Fibroblast of upper back skin (primary cell): ENCODE data around the gene KYNU.

Source experiments
- DNase-seq: peaks from one replicate; pipeline ENCODE4 v3.0.0-alpha.2; 2013

The KYNU gene

DNA sequence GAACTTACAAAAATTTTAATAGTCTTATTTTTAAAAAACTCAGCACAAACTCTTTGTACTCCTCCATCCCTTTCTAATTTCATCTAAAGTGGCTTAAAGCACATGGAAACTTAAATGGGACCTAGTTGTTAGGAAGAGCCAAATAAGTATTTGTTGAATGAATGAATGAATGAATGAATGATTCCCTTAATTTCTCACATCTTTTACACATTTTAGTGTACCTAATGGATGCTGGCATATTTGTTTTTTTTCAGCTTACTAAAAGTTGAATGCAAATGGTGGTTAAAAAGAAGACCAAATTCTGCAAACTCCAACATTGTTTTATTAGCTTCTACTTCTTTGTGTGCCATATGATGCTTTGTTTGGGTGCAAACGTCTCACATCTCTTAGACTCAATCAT is 89.6 kb downstream of the KYNU start:
- DNase-seq = no peak

DNA sequence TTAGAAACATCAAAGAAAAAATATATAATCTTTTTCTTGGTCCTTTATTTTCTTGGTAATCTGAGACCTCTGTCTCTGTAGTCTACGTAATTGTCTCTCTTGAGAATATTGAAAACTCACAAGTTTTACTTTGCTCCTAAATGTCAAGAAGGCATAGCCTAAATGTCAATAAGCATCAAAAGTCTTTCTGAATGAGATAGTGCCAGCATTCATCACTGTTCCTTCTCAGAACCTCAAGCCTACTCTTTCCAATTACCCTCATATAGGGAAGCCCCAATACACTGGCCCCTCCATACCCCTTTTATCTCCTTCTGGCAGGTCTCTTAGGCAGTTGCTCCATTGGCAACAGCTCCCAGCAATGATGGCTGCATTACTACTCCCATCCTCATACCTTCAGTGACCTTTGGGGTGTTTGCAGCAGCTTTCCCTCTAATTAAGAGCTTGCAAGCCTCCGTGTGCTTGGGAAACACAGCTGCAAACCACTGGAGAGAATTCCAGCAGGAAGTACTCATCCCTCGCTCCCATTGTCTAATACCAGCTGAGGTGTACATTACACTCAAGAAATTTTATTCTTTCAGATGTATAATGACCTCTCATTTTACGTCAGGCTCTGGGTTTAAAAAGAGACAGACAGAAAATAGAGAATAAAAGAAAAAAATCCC is 95.8 kb downstream of the KYNU start:
- DNase-seq = peak; percentile 36

DNA sequence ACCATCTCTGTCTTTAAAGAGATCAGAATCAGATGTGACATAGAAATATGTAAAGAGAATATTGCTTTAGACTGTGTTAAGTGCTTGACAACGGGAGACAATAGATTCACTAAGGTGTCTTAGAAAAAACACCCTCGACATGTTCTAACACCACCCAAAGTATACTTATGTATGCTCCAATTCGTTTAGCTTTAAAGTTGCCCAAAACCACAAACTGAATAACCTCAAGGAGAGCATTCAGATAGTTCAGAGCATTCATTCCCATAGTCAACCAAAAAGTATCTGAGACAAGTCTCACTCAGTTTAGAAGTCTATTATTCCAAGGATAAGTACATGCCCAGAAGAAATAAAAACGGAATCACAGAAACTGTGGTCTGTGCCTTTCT is 96.4 kb downstream of the KYNU start:
- no peak for DNase-seq

DNA sequence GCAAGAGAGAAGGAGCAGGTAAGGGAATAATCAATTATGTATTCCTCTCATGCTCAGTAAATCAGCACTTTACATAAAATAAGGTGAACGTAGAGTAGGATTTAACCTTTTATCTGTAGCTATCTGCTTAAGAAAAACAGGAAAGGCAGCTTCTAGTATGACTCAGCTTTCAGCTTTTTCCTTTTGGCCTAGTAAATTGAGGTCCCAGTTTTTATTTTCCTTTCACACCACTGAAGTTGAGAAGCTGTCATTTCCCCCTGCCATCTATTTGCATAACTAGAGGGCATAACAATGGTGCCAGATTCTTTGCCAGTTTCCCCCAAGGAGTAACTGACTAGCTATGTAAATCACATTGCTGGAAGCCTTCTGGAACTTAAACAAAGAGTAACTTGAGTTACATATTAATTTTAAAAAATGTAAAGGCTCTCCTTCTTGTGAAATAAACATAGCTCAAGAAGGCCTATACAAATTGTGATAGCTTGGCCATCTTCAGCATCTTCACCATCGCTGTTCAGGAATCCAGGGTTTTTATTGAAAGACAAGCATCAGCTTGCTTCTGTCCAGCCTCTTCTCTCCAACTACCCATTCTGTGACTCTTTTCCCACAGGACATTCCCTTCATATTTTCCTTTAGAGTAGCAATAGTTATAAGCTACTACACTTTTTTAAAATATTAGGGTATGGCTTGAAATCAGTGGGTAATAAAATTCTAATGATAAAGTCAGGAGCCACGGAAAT is 97.0 kb downstream of the KYNU start:
- DNase-seq = peak; percentile 41

DNA sequence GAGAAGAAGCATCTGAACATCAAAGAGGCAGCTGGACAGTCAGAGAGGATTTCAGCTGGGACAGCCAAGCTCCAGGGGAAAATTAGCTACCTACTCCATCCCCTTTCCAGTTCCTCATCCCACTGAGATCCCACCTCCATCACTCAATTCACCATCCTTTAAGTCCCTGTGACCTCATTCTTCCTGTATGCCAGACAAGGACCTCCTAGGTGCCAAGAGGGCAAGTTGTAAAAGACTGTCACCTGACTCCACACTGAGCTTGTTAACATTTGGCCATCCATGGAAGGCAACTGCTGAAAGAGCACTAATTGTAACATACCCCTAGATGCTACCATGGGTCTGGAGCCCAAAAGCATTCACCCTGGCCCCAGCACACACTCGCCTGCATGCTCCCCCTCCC is 97.8 kb downstream of the KYNU start:
- DNase-seq = no peak

DNA sequence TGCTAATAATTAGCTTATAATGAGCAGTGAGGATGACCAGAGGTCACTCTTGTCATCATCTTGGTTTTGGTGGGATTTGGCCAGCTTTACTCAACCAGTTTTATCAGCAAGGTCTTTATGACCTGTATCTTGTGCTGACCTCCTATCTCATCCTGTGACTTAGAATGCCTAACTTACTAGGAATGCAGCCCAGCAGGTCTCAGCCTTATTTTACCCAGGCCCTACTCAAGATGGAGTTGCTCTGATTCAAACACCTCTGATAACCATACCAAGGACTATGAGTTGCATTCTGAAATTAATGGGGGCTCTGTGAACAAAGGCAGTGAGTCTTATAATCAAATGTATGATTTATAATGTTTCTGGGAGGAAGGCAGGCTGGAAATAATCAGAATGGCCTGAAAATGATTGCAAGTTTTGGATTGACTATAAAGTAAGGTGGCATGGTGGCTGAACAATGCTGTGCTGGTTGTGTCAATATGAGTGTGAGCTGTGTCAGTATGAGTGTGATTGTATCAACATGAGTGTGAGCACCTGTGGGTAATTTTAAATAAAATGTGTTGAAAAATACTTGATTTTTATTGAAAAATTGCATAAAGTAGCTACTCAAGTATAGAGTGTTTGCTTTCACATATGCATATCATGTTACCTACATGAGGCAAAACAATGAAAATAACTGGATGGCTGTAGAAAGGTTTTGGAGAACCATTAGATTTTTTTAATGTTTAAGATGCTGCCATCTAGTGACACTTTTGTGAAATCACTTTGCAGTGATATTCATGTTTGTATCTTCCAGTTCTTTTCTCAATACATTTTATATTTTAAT is 103.0 kb downstream of the KYNU start:
- peak; percentile 37 for DNase-seq

DNA sequence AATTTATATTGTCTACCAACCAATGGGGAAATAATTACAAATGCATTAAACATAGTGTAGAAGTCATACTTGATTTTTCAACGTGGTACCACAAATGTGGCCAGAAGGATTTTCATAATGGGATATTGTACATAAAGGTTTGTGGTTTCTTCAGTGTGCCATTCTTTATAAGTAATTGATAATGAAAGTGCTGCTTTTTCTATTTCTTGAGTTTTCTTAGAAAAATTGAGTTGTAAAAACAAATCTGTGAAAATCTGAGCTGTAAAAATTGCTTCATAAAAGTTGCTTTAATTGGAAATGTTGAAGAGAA is 103.6 kb downstream of the KYNU start:
- no peak for DNase-seq

DNA sequence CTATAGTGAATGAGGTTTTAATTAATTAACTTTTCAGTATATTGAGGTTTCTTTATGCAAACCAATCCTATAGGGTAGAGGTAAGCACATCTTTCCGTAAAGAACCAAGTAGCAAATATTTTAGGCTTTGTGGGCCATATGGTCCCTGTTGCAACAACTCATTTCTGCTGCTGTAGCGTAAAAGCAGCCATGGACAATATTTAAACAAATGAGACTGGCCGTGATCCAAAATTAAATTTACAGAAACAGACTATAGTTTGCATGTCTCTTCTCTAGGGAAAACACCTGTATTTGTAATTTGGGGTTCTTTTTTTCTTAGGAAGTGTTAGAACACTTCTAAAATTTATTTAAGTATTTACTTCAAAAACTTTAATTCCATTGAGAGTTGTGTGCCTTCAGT is 104.3 kb downstream of the KYNU start:
- no peak for DNase-seq

DNA sequence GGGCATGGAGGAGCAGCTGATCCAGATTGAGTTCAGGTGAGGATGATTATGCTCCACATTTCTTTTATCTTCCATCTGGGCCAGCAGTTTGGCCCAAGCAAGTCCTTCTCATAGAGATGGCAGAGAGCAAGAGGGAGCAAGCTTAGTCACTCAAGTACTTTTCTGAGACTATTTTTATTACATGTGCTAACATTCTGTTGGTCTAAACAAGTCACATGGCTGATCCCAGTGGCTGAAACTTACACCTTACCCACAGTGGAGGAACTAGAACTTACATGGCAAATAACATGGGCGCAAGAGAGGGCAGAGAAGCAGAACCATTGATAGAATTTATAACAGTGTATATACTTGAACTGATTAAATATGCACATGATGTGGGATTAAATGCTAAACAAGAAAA is 105.7 kb downstream of the KYNU start:
- no peak for DNase-seq

DNA sequence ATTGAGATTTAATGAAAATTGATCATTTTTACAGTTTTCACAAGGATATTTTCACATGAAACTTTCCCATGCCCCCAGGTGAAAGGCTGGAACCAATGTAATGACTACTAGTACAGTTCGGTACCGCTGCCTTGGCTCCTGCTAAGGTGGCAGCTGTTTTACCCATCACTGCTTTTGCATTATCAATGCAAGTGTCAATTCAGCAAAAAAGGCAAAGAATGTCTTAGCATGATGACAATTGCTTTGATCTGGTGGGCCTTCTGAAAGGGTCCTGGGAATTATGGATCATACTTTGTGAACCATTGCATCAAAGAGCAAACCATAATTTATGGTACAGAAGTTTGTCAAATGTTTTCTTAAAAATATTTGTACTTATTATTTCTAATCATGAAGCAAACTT is 107.2 kb downstream of the KYNU start:
- no peak for DNase-seq

DNA sequence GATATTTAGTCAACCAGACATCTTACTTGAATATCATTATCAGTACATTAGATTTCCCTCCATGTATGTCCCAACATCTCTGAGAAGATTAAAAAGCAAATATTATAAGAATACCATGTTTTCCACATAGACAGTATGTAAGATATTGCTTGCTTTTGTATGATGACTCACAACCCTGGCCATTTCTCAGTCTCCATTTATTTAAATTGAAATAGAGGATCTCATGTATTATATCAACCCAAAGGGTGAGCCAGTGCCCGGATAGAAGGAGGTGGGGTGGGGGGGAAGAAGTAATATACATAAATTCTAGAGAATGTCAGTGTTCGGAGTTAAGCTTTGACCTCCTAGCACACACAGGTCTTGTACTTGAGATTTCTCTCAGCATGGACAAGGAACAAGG is 109.6 kb downstream of the KYNU start:
- no peak for DNase-seq

DNA sequence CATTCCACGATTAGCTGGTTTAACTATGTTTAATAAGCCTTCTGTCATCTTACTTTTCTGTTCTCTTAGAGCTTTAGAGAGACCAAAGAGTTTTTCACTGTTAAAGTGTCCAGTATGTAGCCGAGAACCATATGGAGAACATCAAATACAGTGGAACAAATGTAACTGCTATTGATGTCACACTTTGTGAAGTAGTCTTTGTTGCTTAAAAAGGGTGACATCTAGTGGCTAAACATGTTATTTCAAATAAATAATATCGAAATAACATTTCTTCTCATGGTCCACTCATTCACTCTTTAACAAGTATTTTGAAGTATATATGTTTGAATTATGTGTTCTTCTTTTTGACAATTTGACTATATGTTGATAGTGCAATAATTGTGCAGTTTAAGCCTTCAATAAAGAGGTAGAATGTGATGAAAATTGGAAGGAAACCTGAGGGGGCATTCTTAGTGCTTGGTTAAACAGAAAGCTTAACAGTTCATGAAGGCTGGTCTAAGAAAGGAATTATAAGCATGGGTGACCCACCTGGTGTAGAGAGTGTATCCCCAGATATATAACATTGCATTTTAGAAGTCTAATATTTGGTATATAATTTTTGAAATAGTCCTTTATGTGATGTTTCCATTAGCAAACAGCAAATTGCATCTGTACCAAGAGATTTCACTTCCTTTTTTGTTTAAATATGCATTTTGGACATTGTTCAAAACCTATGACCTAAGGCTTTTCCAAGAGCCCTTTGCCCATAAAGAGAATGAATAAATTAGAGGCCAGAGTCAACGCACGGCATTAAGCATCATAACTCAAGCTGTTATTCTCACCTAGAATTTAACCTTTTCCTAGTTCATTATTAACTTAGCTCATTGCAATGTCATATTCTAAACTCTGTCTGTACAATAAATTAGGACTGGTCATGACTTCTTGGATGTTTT is 112.1 kb downstream of the KYNU start:
- peak; percentile 31 for DNase-seq

DNA sequence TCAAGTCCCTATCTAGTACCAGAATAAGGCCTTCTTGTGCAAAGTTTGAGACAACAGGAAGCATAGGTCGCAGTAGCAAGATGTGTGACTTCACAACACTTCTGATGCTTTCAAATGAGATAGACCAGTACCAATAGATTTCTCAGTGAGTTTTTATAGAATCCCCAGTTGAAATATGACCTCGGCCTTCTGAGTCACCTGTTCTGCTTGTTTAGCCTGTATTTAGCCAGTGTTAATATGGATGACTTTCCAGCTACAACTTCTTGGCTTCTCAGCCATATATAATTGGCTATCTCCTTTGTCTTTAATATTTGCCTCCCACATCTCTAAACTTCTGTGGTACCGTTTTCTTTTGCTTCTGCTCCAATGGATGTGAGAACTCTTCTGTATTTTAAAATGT is 113.8 kb downstream of the KYNU start:
- DNase-seq = no peak

DNA sequence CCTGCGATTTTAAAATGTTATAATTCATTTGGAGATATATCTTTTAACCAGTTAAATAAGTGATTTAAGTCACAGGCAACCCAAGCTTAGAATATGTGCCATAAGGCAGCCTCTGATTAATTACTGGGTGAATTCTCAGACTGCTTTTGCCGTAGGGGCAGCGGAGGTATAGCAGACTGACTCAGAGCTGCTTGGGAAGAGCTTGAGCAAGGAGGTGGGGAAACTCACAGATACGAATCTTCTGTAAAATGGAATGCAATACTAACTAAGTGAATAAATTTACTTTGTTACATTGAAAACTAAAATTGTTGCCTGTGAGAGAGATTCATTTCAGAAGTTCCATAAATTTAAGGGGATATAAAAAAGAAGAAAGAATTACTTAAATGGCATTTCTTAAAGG is 115.4 kb downstream of the KYNU start:
- DNase-seq = no peak

DNA sequence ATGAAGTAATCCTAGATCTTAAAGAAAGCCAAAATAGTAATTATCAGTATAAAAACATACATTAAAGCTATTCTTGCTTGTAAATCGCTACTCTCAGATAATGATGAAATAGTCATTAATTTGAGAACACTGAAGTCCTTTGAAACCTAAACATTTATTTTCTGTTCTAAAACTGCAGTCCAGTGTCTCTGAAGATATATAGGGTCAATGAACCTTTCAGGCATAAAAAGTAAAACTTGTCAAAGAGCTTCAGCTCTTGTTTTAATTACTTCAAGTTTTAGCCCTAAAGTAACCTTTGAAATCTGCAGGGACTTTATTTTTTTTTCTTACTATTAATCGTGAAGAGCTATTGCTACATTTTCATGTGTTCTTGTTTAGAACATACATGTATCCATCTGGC is 116.3 kb downstream of the KYNU start:
- no peak for DNase-seq

DNA sequence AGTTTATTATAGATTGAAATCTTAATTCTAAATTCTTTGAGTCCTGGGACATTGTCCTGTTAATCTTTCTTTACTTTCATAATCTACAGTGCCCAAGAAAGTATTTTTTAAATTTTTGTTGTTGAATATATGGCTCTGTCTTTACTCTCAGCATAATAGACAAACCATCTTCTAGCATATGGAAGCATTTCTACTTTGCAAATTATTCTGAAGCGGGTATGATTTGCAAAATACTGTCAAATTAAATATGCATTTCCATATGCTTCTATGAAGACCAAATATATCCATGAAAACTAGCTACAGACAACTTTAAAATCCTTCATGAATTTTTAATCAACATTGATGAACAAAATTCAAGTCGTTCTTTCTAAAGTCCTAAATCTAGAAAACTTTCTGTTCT is 117.2 kb downstream of the KYNU start:
- no peak for DNase-seq

DNA sequence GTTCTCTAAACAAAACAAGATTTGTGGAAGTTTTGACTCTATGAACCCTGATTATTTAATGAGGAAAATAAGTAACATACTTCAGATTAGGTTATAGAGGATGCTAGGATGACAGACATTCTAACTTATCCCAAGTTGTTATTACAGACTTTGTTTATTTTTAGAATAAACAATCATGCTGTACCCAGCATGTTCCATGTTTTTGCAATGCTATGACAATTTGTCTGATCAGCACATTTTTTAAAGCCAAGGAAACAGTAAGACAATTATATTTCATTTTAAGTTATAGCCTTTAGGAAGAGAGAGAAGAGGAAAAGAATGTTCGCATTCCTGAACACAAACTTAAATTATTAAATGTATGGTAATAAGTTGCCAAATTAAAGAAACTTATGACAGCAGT is 119.8 kb downstream of the KYNU start:
- no peak for DNase-seq

DNA sequence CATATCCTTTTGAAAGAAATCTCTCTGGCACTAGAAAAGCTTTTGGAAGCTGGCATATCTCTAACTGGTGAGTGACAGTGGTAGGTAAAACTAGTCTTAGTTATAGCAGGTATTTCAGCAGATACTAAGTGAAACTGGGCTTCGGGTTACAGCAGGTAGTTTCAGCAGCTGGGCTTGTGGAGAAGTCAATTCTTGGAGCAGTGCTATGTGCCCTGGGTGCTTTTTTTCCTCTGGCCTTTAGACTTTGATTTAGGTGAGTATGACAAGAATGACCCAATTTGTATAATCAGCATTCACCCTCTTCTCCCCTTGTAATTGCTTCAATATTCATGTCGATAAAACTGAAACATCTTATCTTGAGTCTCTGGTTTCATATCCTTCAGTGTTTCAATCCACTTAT is 123.1 kb downstream of the KYNU start:
- DNase-seq = no peak

DNA sequence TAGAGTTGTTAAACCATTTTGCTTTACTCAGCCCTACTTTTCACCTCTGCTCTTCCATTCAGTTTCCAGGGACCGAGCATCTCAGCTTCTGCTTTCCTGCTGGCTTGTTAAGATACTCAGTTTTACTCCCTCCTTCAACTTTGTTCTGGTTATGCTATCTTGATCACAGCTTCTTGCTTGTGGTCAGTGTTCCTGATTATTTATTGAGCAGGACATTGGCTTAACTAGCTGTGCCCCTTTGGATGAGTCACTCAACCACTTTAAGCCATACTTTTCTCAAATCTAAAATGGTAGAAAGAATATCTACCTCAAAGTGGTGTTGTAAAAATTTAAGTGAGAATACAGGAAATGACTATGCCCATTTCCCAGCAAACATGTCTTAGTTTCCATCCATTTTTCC is 124.0 kb downstream of the KYNU start:
- no peak for DNase-seq

DNA sequence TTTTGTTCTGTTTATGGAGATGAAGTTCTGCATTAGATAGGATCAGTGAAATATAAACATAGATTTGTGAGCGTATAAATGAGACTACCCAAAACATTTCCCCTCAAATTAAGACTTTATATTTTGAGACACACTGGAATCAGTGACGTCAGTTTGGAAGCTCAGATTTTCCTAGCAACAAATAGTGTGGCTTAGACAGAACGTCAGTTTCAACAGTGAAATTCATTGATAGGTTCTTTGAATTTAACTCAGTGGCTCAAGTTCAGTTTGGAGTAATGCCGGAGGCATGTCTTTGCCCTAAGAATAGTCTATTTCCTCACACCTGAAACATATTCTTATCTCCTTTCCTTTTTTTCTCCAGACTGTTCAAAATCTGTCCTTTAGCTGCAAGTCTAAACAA is 138.2 kb downstream of the KYNU start:
- DNase-seq = no peak

DNA sequence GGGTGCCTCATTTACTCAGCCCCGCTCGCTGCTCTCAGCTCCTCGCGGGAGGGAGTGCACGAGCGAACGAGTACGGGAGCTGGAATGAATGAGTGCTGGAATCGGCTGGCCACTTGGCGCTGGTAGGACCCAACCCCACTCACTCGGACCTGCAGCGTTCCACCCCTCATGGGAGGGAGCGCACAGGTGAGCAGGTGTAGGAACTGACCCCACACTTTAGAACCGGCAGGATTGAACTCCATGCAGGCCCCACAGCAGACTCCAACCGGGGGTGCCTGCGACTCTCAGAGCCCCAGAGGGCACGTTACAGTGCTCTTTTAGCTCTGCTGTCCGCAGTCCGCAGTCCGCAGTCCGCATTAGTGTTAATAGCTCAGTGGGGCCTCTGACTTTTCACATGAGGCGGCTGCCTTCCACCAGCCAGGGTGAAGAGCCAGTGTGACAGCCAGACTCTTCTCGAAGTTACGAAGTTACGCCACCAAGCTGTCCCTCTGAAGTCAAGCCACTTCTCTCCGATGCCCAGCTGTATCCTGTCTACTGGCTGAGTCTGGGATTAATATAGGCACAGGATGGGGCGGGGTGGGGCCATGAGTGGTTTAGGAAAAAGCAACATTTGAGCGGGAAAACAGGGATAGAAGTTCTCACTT is 149.1 kb downstream of the KYNU start:
- no peak for DNase-seq

DNA sequence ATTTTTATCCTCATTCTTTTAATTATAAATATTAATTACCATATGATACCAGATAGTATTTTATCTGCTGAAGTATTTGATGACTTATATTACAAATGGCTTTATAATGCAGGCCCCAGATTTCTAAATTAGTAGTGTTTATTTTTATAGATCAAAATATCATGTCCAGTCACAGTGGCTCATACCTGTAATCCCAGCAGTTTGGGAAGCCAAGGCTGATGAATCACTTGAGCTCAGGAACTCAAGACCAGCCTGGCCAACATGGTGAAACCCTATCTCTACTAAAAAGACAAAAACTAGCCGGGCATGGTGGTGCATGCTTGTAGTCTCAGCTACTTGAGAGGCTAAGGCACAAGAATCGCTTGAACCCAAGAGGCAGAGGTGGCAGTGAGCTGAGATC is 151.7 kb downstream of the KYNU start:
- no peak for DNase-seq

DNA sequence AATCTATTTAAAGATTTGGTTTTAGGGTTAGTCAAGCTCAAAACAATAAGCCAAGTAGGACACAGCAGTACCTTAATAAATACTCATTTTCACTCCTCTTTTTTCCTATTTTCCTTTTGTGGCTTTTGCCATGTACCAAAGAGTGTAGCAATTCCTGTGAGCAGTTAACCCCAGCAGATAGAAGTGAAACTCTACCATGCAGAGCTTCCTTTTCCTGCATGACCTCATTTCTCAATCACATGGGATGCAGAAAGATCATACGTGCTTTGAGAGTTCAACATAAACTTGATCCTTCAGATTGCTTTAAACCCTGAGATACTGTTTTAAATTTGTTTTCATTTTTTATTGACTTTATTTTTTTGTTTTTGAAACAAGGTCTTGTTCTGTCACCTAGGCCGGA is 152.7 kb downstream of the KYNU start:
- no peak for DNase-seq
